Neural cell (in vitro differentiated cells): Measurements from ENCODE around the gene TMEM235. TPM values are rescaled to one million over a fixed set of nuclear protein-coding genes. Genes with fewer than 3 reads are reported as not detected.

Experiments
- H2AFZ ChIP-seq: fragments of 200-600, 300-800 bp; sonication (generic), shearing (Covaris generic); 2 replicates; pipeline ENCODE4 v1.6.0; 2014; ENCODE audit warnings: low read depth, mild to moderate bottlenecking, antibody characterized with exemption, low read length, moderate library complexity
- H3F3A ChIP-seq: fragments of 200-600 bp; shearing (Covaris generic); 2 replicates; pipeline ENCODE4 v1.6.1; 2016; ENCODE audit warnings: mild to moderate bottlenecking, moderate library complexity, mixed read lengths, antibody characterized with exemption, low read length; ENCODE audit not compliant: insufficient read depth, poor library complexity, severe bottlenecking
- H3K27ac ChIP-seq: fragments of 200-600, 300-800 bp; sonication (generic), shearing (Covaris generic); 2 replicates; pipeline ENCODE4 v1.5.1; 2014; ENCODE audit warnings: mild to moderate bottlenecking, low read length, moderate library complexity
- H3K27me3 ChIP-seq: fragments of 300-800, 200-600 bp; sonication (generic), shearing (Covaris generic); 2 replicates; pipeline ENCODE4 v1.6.0; 2014; ENCODE audit warnings: mild to moderate bottlenecking, low read depth, low read length, moderate library complexity; ENCODE audit not compliant: insufficient read depth
- H3K36me3 ChIP-seq: fragments of 300-800, 200-600 bp; sonication (generic), shearing (Covaris generic); 2 replicates; pipeline ENCODE4 v1.5.1; 2014; ENCODE audit warnings: mild to moderate bottlenecking, antibody characterized with exemption, low read length, moderate library complexity; ENCODE audit not compliant: insufficient read depth
- H3K4me2 ChIP-seq: fragments of 300-800, 200-600 bp; sonication (generic), shearing (Covaris generic); 2 replicates; pipeline ENCODE4 v1.6.0; 2014; ENCODE audit warnings: mild to moderate bottlenecking, low read length
- H3K4me3 ChIP-seq: fragments of 300-800, 200-600 bp; sonication (generic), shearing (Covaris generic); 2 replicates; pipeline ENCODE4 v1.5.1; 2014; ENCODE audit warnings: mild to moderate bottlenecking, low read length, moderate library complexity
- H3K79me2 ChIP-seq: fragments of 200-600 bp; shearing (Covaris generic); replicated peaks from 2 replicates; pipeline ENCODE4 v1.6.0; 2014; ENCODE audit warnings: mild to moderate bottlenecking, low read length, moderate library complexity; ENCODE audit not compliant: insufficient read depth
- H3K9ac ChIP-seq: fragments of 300-800, 200-600 bp; sonication (generic), shearing (Covaris generic); 2 replicates; pipeline ENCODE4 v1.6.1; 2016; ENCODE audit warnings: mild to moderate bottlenecking, low read length, mixed read lengths
- H3K9me2 ChIP-seq: fragments of 200-600 bp; shearing (Covaris generic); 2 replicates; pipeline ENCODE4 v1.6.1; 2016; ENCODE audit warnings: mild to moderate bottlenecking, low read length, mixed read lengths; ENCODE audit not compliant: insufficient read depth
- H3K9me3 ChIP-seq: fragments of 200-600, 300-800 bp; sonication (generic), shearing (Covaris generic); 2 replicates; pipeline ENCODE4 v1.6.1; 2016; ENCODE audit warnings: mild to moderate bottlenecking, mixed run types, low read length, moderate library complexity, mixed read lengths
- H4K20me1 ChIP-seq: fragments of 200-600 bp; shearing (Covaris generic); 2 replicates; pipeline ENCODE4 v1.6.1; 2016; ENCODE audit warnings: mild to moderate bottlenecking, mixed run types; ENCODE audit not compliant: insufficient read depth
- CTCF ChIP-seq: fragments of 450-650 bp; IDR thresholded peaks from 2 replicates; pipeline ENCODE4 v1.5.1; 2014; ENCODE audit warnings: antibody characterized with exemption, mild to moderate bottlenecking, moderate library complexity; ENCODE audit not compliant: poor library complexity, severe bottlenecking
- EP300 ChIP-seq: fragments of 450-650 bp; conservative IDR thresholded peaks from 2 replicates; pipeline ENCODE4 v1.6.1; 2014; ENCODE audit warnings: antibody characterized with exemption, mild to moderate bottlenecking, moderate library complexity; ENCODE audit not compliant: poor library complexity, severe bottlenecking
- EZH2 ChIP-seq: fragments of 200-600, 300-800 bp; shearing (Covaris generic), sonication (generic); IDR thresholded peaks from 2 replicates; pipeline ENCODE4 v1.6.1; 2014; ENCODE audit warnings: antibody characterized with exemption, low read length, borderline replicate concordance, mild to moderate bottlenecking; ENCODE audit not compliant: insufficient read depth, poor library complexity, severe bottlenecking
- MXI1 ChIP-seq: fragments of 450-650 bp; conservative IDR thresholded peaks from 2 replicates; pipeline ENCODE4 v1.6.1; 2014; ENCODE audit warnings: antibody characterized with exemption, mild to moderate bottlenecking; ENCODE audit not compliant: poor library complexity, severe bottlenecking
- POLR2AphosphoS5 ChIP-seq: IDR thresholded peaks from 2 replicates; pipeline ENCODE4 v1.6.1; 2012
- RAD21 ChIP-seq: fragments of 450-650 bp; conservative IDR thresholded peaks from 2 replicates; pipeline ENCODE4 v1.6.1; 2014; ENCODE audit warnings: antibody characterized with exemption, mild to moderate bottlenecking, moderate library complexity
- REST ChIP-seq: IDR thresholded peaks from 2 replicates; pipeline ENCODE4 v1.6.1; 2012; ENCODE audit warnings: borderline replicate concordance
- SMC3 ChIP-seq: fragments of 450-650 bp; conservative IDR thresholded peaks from 2 replicates; pipeline ENCODE4 v1.6.1; 2014; ENCODE audit warnings: antibody characterized with exemption, mild to moderate bottlenecking, moderate library complexity; ENCODE audit not compliant: poor library complexity
- TAF1 ChIP-seq: IDR thresholded peaks from 2 replicates; pipeline ENCODE4 v1.6.1; 2012; ENCODE audit warnings: low read depth
- polyA plus RNA-seq: library from polyadenylated mRNA; depleted of rRNA; stranded (reverse); fragments of >200 nt; gene quantifications from 2 replicates; pipeline ENCODE4 v1.2.3, GENCODE V29; 2014

The TMEM235 gene
- polyA plus RNA-seq, 1 donor from 2014 or later: not detected

- no peak overlapping the region for H3K27ac ChIP-seq
- H3K9me3 ChIP-seq: no peaks in the 10 kb centered on the region
- H3K79me2 ChIP-seq: no peaks in the 10 kb centered on the region
- no peaks in the 10 kb centered on the region for H3F3A ChIP-seq
- H3K27me3 ChIP-seq: no peaks in the 10 kb centered on the region
- no peak overlapping the region for H2AFZ ChIP-seq
- no peak overlapping the region for H3K4me2 ChIP-seq
- H3K36me3 ChIP-seq: no peaks in the 10 kb centered on the region
- H4K20me1 ChIP-seq: no peaks in the 10 kb centered on the region
- TF ChIP-seq POLR2AphosphoS5 (no peak), CTCF (no peak), MXI1 (no peak), TAF1 (no peak), EZH2 (no peak), REST (no peak), RAD21 (no peak), SMC3 (no peak), EP300 (no peak)
- no peaks in the 10 kb centered on the region for H3K9me2 ChIP-seq
- no peak overlapping the region for H3K4me3 ChIP-seq
- H3K9ac ChIP-seq: no peak overlapping the region
These were observed 26.4 kb downstream of the TMEM235 start for GRCh38 chr17:78257810-78258322.

GRCh38 chr17:78258323-78259191 lies 27.1 kb downstream of the TMEM235 start:
- Histone ChIP-seq H3K9me3 (no peaks in the 10 kb centered on the region), H3K27ac (no peak overlapping the region), H2AFZ (no peak overlapping the region), H3K4me2 (no peak overlapping the region), H3K36me3 (no peaks in the 10 kb centered on the region), H3F3A (no peaks in the 10 kb centered on the region), H3K9ac (no peak overlapping the region), H3K4me3 (no peak overlapping the region), H4K20me1 (no peaks in the 10 kb centered on the region), H3K27me3 (no peaks in the 10 kb centered on the region), H3K9me2 (no peaks in the 10 kb centered on the region), H3K79me2 (no peaks in the 10 kb centered on the region)
- TF ChIP-seq CTCF (no peak), RAD21 (no peak), POLR2AphosphoS5 (no peak)
